Body of pancreas (tissue), 4 donors: ENCODE data around the gene ATP5PB. TPM values are rescaled to one million over a fixed set of nuclear protein-coding genes. Genes with fewer than 3 reads are reported as not detected.
A peak's percentile ranks its signal among the peaks of the same experiment; 100 is the strongest.

Source experiments
- ATAC-seq: fragments of 150-250 bp; one replicate; pipeline ENCODE4 v1.9.1; 2016
- DNase-seq, 4 donors: peaks; one replicate each; pipeline ENCODE4 v3.0.0-alpha.2; 2019
- H3K27ac ChIP-seq, 4 donors: fragments of 200-600 bp; sonication (generic); 1 replicate in 3 of 4; 2 replicates in 1 of 4; pipeline versions ENCODE4 v1.5.1 to v1.6.1; 2016 to 2019; ENCODE audit warnings: mild to moderate bottlenecking in 1 of 4, mixed read lengths in 1 of 4, moderate library complexity in 1 of 4
- H3K27me3 ChIP-seq, 2 donors: fragments of 200-600 bp; sonication (generic); one replicate each; pipeline ENCODE4 v1.6.0; 2016; ENCODE audit warnings: mild to moderate bottlenecking in 1 of 2
- H3K36me3 ChIP-seq, 2 donors: fragments of 200-600 bp; sonication (generic); replicated peaks in 1 of 2; 2 replicates each; pipeline ENCODE4 v1.5.1; 2016; ENCODE audit warnings: low read depth in 2 of 2; ENCODE audit not compliant: insufficient read depth in 1 of 2
- H3K4me1 ChIP-seq: fragments of 200-600 bp; sonication (generic); one replicate; pipeline ENCODE4 v1.6.0; 2016
- H3K4me3 ChIP-seq, 2 donors: fragments of 200-600 bp; sonication (generic); 1 replicate in 1 of 2; 2 replicates in 1 of 2; pipeline ENCODE4 v1.5.1; 2016 to 2019
- H3K9me3 ChIP-seq, 3 donors: fragments of 200-600 bp; sonication (generic); 1 replicate in 2 of 3; 2 replicates in 1 of 3; pipeline ENCODE4 v1.5.1; 2016
- CTCF ChIP-seq, 7 experiments: fragments of 450-650 bp in 4 of 7; fragments of 200-600 bp in 3 of 7; sonication (generic) in 3 of 7; IDR thresholded peaks; one replicate each; pipeline ENCODE4 v1.5.1; 2016 to 2019; ENCODE audit warnings: antibody characterized with exemption in 7 of 7
- POLR2A ChIP-seq, 3 donors: fragments of 450-650 bp; IDR thresholded peaks; one replicate each; pipeline ENCODE4 v1.6.1; 2016; ENCODE audit warnings: antibody characterized with exemption in 3 of 3, mild to moderate bottlenecking in 2 of 3
- WGBS, 2 donors: methylation state at CpG; one replicate each; pipeline ENCODE4 v1.1.5; 2017; 5-methylcytosine and 5-hydroxymethylcytosine counted together
- intact Hi-C: fragments of 100-400 bp; cut with DNase I; formaldehyde crosslinking; loops from one replicate; pipeline ENCODE4 v1.15.1; 2023
- total RNA-seq, 2 donors: library from RNA; depleted of rRNA; stranded (reverse); fragments of >200 nt; gene quantifications; one replicate each; pipeline ENCODE4 v1.1.0, GENCODE V29; 2016

The ATP5PB gene
- total RNA-seq, 2 donors from 2014 or later, result 55.0 to 91.0 TPM

GRCh38 chr1:111406321-111406768, 42.9 kb upstream of the ATP5PB start:
- Histone ChIP-seq H3K27ac (no peak overlapping the region), H3K4me3 (no peak overlapping the region), H3K27me3 (no peaks in the 10 kb centered on the region), H3K4me1 (no peaks in the 10 kb centered on the region), H3K9me3 (no peaks in the 10 kb centered on the region), H3K36me3 (no peaks in the 10 kb centered on the region)
- peak; percentile 65 to 91 (median 80) for DNase-seq
- intact Hi-C loops, result no loop called here
- peak; percentile 99 for ATAC-seq
- TF ChIP-seq POLR2A (IDR thresholded peaks at IDR 0.05), result no peak
- TF ChIP-seq CTCF (IDR thresholded peaks at IDR 0.05), result no peak
- 0 to 3% methylated on average over 2 of the region's 2 CpGs for WGBS, 2 donors

GRCh38 chr1:111407301-111407700, 42.0 kb upstream of the ATP5PB start:
- H3K36me3 ChIP-seq, result no peaks in the 10 kb centered on the region
- H3K27ac ChIP-seq, result no peak overlapping the region
- H3K4me3 ChIP-seq, result no peak overlapping the region
- TF ChIP-seq CTCF (IDR thresholded peaks at IDR 0.05) (no peak), POLR2A (IDR thresholded peaks at IDR 0.05) (no peak)
- intact Hi-C loops, result no loop called here
- no peak for DNase-seq
- ATAC-seq, result no peak
- H3K4me1 ChIP-seq, result no peaks in the 10 kb centered on the region
- WGBS, 2 donors, result 58 to 60% methylated on average over 6 of the region's 6 CpGs
- no peaks in the 10 kb centered on the region for H3K9me3 ChIP-seq
- no peaks in the 10 kb centered on the region for H3K27me3 ChIP-seq

- Histone ChIP-seq H3K4me3 (no peak overlapping the region), H3K27ac (no peak overlapping the region), H3K4me1 (peaks cover 5% of the 10 kb centered on the region), H3K27me3 (no peaks in the 10 kb centered on the region), H3K9me3 (no peaks in the 10 kb centered on the region), H3K36me3 (no peaks in the 10 kb centered on the region)
- intact Hi-C loops, result no loop called here
- ATAC-seq (no peak), DNase-seq (no peak)
- 68% methylated on average over 2 of the region's 2 CpGs for WGBS, 2 donors
- TF ChIP-seq POLR2A (IDR thresholded peaks at IDR 0.05), result no peak
- TF ChIP-seq CTCF (IDR thresholded peaks at IDR 0.05), result no peak
These were observed 36.4 kb upstream of the ATP5PB start for GRCh38 chr1:111412839-111413238.

GRCh38 chr1:111414756-111415155, 34.5 kb upstream of the ATP5PB start:
- Histone ChIP-seq H3K27me3 (no peaks in the 10 kb centered on the region), H3K9me3 (no peaks in the 10 kb centered on the region), H3K36me3 (no peaks in the 10 kb centered on the region), H3K4me3 (no peak overlapping the region), H3K4me1 (peaks cover 5% of the 10 kb centered on the region), H3K27ac (no peak overlapping the region)
- DNase-seq, result no peak
- 52 to 68% methylated on average over 2 of the region's 2 CpGs for WGBS, 2 donors
- intact Hi-C loops, result no loop called here
- no peak for ATAC-seq
- TF ChIP-seq POLR2A (IDR thresholded peaks at IDR 0.05) (no peak), CTCF (IDR thresholded peaks at IDR 0.05) (no peak)

- Histone ChIP-seq H3K36me3 (no peaks in the 10 kb centered on the region), H3K4me3 (no peak overlapping the region), H3K4me1 (peaks cover 5% of the 10 kb centered on the region), H3K27ac (no peak overlapping the region), H3K27me3 (no peaks in the 10 kb centered on the region), H3K9me3 (no peaks in the 10 kb centered on the region)
- intact Hi-C loops, result no loop called here
- ATAC-seq (no peak), DNase-seq (no peak)
- TF ChIP-seq POLR2A (IDR thresholded peaks at IDR 0.05), result no peak
- TF ChIP-seq CTCF (IDR thresholded peaks at IDR 0.05), result no peak
- 86 to 91% methylated on average over 3 of the region's 3 CpGs for WGBS, 2 donors
These were observed 33.8 kb upstream of the ATP5PB start for GRCh38 chr1:111415461-111415860.
